OCI-LY1 (cell line): ENCODE data around the gene THTPA.
"Not testable (repeated sequence)": the region's sequence is repeated elsewhere in the genome, so short reads cannot be mapped to it uniquely, and the experiment has no call there.

Experiments used
- CTCF ChIP-seq: fragments of 200-600 bp; sonication (generic), shearing (Covaris generic); IDR thresholded peaks from 2 replicates; pipeline ENCODE4 v1.5.1; 2017; ENCODE audit warnings: mild to moderate bottlenecking, antibody characterized with exemption, low read length, moderate library complexity, mixed read lengths
- EZH2 ChIP-seq: fragments of 200-600 bp; sonication (generic), shearing (Covaris generic); IDR thresholded peaks from 2 replicates; pipeline ENCODE4 v1.8.0; 2017; ENCODE audit warnings: borderline replicate concordance, mixed run types, mild to moderate bottlenecking, antibody characterized with exemption, low read length, moderate library complexity, mixed read lengths

DNA sequence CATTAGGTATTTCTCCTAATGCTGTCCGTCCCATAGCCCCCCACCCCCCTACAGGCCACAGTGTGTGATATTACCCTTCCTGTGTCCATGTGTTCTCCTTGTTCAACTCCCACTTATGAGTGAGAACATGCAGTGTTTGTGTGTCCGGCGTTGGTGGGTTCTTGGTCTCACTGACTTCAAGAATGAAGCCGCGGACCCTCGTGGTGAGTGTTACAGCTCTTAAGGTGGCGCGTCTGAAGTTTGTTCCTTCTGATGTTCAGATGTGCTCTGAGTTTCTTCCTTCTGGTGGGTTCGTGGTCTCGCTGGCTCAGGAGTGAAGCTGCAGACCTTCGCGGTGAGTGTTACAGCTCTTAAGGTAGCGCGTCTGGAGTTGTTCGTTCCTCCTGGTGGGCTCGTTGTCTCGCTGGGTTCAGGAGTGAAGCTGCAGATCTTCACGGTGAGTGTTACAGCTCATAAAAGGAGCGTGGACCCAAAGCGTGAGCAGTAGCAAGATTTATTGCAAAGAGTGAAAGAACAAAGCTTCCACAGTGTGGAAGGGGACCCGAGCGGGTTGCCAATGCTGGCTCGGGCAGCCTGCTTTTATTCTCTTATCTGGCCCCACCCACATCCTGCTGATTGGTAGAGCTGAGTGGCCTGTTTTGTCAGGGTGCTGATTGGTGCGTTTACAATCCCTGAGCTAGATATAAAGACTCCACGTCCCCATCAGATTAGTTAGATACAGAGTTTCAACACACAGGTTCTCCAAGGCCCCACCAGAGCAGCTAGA is 27.9 kb downstream of the THTPA start:
- TF ChIP-seq CTCF, EZH2: not testable (repeated sequence)
